H1 (cell line): Measurements from ENCODE around the gene C2orf72. TPM values are rescaled to one million over a fixed set of nuclear protein-coding genes. Genes with fewer than 3 reads are reported as not detected.

ENCODE experiments used
- CTCF ChIA-PET: fragments of 300-600 bp; sonication (Branson Sonifier 250); formaldehyde crosslinking; loops from one replicate; lab custom pipeline; 2021; ENCODE audit not compliant: partially characterized antibody; lab: Charles Lee
- POLR2A ChIA-PET: fragments of 300-600 bp; sonication (Branson Sonifier 250); formaldehyde crosslinking; loops from one replicate; lab custom pipeline; 2021; ENCODE audit warnings: inconsistent platforms; ENCODE audit not compliant: partially characterized antibody; lab: Charles Lee
- DNase-seq, 2 experiments: peaks; one replicate each; pipeline versions ENCODE4 v3.0.0 to v3.0.0-alpha.2; 2010 to 2022; ENCODE audit warnings: low spot score in 2 of 2, low read depth in 1 of 2, mixed read lengths in 1 of 2
- FAIRE-seq: peaks from 2 replicates; lab custom pipeline; 2011; peaks lifted over from hg19 to GRCh38; lab: Jason Lieb, UNC
- H2AFZ ChIP-seq: 2 replicates; pipeline ENCODE4 v1.8.1; 2012; ENCODE audit warnings: low read length, inconsistent platforms
- H2AK5ac ChIP-seq: 2 replicates; pipeline ENCODE4 v1.6.1; 2013; ENCODE audit warnings: low read depth, low read length
- H2BK120ac ChIP-seq: replicated peaks from 2 replicates; pipeline ENCODE3; 2013; ENCODE audit warnings: low read depth, low read length, inconsistent platforms
- H2BK12ac ChIP-seq: 2 replicates; pipeline ENCODE4 v1.6.1; 2013; ENCODE audit warnings: low read depth, low read length
- H2BK15ac ChIP-seq: 2 replicates; pipeline ENCODE4 v1.6.1; 2013; ENCODE audit warnings: low read length
- H2BK20ac ChIP-seq: 2 replicates; pipeline ENCODE4 v1.6.1; 2013; ENCODE audit warnings: low read length
- H2BK5ac ChIP-seq: 2 replicates; pipeline ENCODE4 v1.6.1; 2013; ENCODE audit warnings: low read depth, low read length
- H3K14ac ChIP-seq: 2 replicates; pipeline ENCODE4 v1.6.1; 2013; ENCODE audit warnings: inconsistent platforms; ENCODE audit not compliant: insufficient read length
- H3K18ac ChIP-seq: 2 replicates; pipeline ENCODE4 v1.6.1; 2013; ENCODE audit warnings: low read length; ENCODE audit errors: extremely low read depth
- H3K23ac ChIP-seq: 2 replicates; pipeline ENCODE4 v1.6.1; 2013; ENCODE audit warnings: inconsistent platforms; ENCODE audit not compliant: insufficient read length
- H3K23me2 ChIP-seq: 2 replicates; pipeline ENCODE4 v1.6.1; 2013; ENCODE audit warnings: low read depth, low read length
- H3K27ac ChIP-seq: 2 replicates; pipeline ENCODE4 v1.6.1; 2011; ENCODE audit warnings: low read depth, low read length, inconsistent platforms
- H3K27me3 ChIP-seq, 4 experiments: replicated peaks in 1 of 4; 1 replicate in 1 of 4; 2 replicates in 3 of 4; pipeline versions ENCODE4 v1.6.1 to v1.8.1; 2011 to 2013; ENCODE audit warnings: low read length in 3 of 4, mild to moderate bottlenecking in 3 of 4, inconsistent platforms in 2 of 4, mixed read lengths in 2 of 4, moderate library complexity in 1 of 4; ENCODE audit not compliant: control insufficient read depth in 3 of 4, insufficient read depth in 3 of 4; ENCODE audit errors: extremely low read depth in 1 of 4
- H3K36me3 ChIP-seq, 4 experiments: 2 replicates each; pipeline versions ENCODE4 v1.6.1 to v1.8.1; 2011 to 2013; ENCODE audit warnings: mild to moderate bottlenecking in 4 of 4, low read length in 3 of 4, moderate library complexity in 2 of 4, control low read depth in 1 of 4, inconsistent platforms in 1 of 4; ENCODE audit not compliant: insufficient read depth in 4 of 4, control insufficient read depth in 2 of 4
- H3K4ac ChIP-seq: replicated peaks from 2 replicates; pipeline ENCODE3; 2013; ENCODE audit warnings: low read length, low read depth, mixed read lengths, inconsistent platforms; ENCODE audit not compliant: insufficient read length
- H3K4me1 ChIP-seq, 4 experiments: replicated peaks in 1 of 4; 1 replicate in 1 of 4; 2 replicates in 3 of 4; pipeline versions ENCODE4 v1.6.1 to v1.8.1; 2011 to 2013; ENCODE audit warnings: low read length in 3 of 4, inconsistent platforms in 2 of 4, mixed read lengths in 1 of 4; ENCODE audit not compliant: insufficient read depth in 4 of 4, control insufficient read depth in 3 of 4
- H3K4me2 ChIP-seq, 2 experiments: 2 replicates each; pipeline versions ENCODE4 v1.6.1 to v1.8.1; 2011 to 2013; ENCODE audit warnings: low read depth in 2 of 2, low read length in 2 of 2, control low read depth in 1 of 2, inconsistent platforms in 1 of 2, mild to moderate bottlenecking in 1 of 2; ENCODE audit not compliant: insufficient read depth in 1 of 2
- H3K4me3 ChIP-seq, 4 experiments: fragments of 200-600, 300-600 bp in 1 of 4; sonication (generic), shearing (Covaris generic), sonication (Bioruptor Twin) in 1 of 4; 2 replicates each; pipeline versions ENCODE4 v1.5.1 to v1.8.1; 2011 to 2016; ENCODE audit warnings: low read length in 4 of 4, low read depth in 3 of 4, control low read depth in 2 of 4, inconsistent platforms in 2 of 4, mild to moderate bottlenecking in 2 of 4, mixed read lengths in 1 of 4, moderate library complexity in 1 of 4; ENCODE audit not compliant: insufficient read depth in 2 of 4; ENCODE audit errors: extremely low read depth in 1 of 4
- H3K56ac ChIP-seq: replicated peaks from 2 replicates; pipeline ENCODE3; 2013; ENCODE audit warnings: low read depth, mild to moderate bottlenecking, mixed read lengths, low read length, inconsistent platforms; ENCODE audit not compliant: insufficient read length
- H3K79me1 ChIP-seq: 2 replicates; pipeline ENCODE4 v1.6.1; 2013; ENCODE audit warnings: low read depth, low read length, control low read depth
- H3K79me2 ChIP-seq, 2 experiments: 2 replicates each; pipeline versions ENCODE4 v1.6.1 to v1.8.1; 2012 to 2013; ENCODE audit warnings: low read length in 2 of 2, mild to moderate bottlenecking in 2 of 2, inconsistent platforms in 1 of 2; ENCODE audit not compliant: insufficient read depth in 2 of 2, control insufficient read depth in 1 of 2
- H3K9ac ChIP-seq, 4 experiments: replicated peaks in 1 of 4; 1 replicate in 1 of 4; 2 replicates in 3 of 4; pipeline versions ENCODE4 v1.6.1 to v1.8.1; 2011 to 2013; ENCODE audit warnings: low read depth in 3 of 4, low read length in 3 of 4, control low read depth in 2 of 4, mild to moderate bottlenecking in 2 of 4, moderate library complexity in 2 of 4, inconsistent platforms in 1 of 4; ENCODE audit errors: extremely low read depth in 1 of 4
- H3K9me3 ChIP-seq, 2 experiments: 2 replicates each; pipeline versions ENCODE4 v1.6.1 to v1.8.1; 2012 to 2013; ENCODE audit warnings: mild to moderate bottlenecking in 2 of 2, moderate library complexity in 2 of 2, control low read depth in 1 of 2, inconsistent platforms in 1 of 2, low read depth in 1 of 2, low read length in 1 of 2, mixed read lengths in 1 of 2; ENCODE audit not compliant: insufficient read depth in 2 of 2
- H4K20me1 ChIP-seq, 2 experiments: replicated peaks in 1 of 2; 2 replicates each; pipeline versions ENCODE3 to v1.8.1; 2011 to 2013; ENCODE audit warnings: inconsistent platforms in 2 of 2, low read length in 2 of 2, mild to moderate bottlenecking in 1 of 2; ENCODE audit not compliant: insufficient read depth in 2 of 2, control insufficient read depth in 1 of 2
- H4K5ac ChIP-seq: 2 replicates; pipeline ENCODE4 v1.6.1; 2013; ENCODE audit warnings: low read length, low read depth, mixed read lengths, inconsistent platforms; ENCODE audit not compliant: insufficient read length
- H4K8ac ChIP-seq: 2 replicates; pipeline ENCODE4 v1.8.0; 2013; ENCODE audit warnings: mild to moderate bottlenecking, moderate library complexity, low read length, inconsistent platforms; ENCODE audit not compliant: insufficient read depth; ENCODE audit errors: extremely low read depth
- H4K91ac ChIP-seq: replicated peaks from 2 replicates; pipeline ENCODE3; 2013; ENCODE audit warnings: low read length, mixed read lengths, inconsistent platforms; ENCODE audit not compliant: insufficient read length
- ATF3 ChIP-seq: IDR thresholded peaks from 2 replicates; pipeline ENCODE4 v1.6.1; 2011; ENCODE audit warnings: low read depth, mild to moderate bottlenecking, low read length; ENCODE audit not compliant: insufficient read depth
- CBX5 ChIP-seq: fragments of 300-800, 300-1000 bp; sonication (generic); IDR thresholded peaks from 2 replicates; pipeline ENCODE4 v1.7.1; 2016; ENCODE audit warnings: antibody characterized with exemption, low read length, low read depth
- CBX8 ChIP-seq: fragments of 300-800, 300-1000 bp; sonication (generic); IDR thresholded peaks from 2 replicates; pipeline ENCODE4 v1.7.1; 2016; ENCODE audit warnings: low read depth, low read length, borderline replicate concordance
- RFX5 ChIP-seq: IDR thresholded peaks from 2 replicates; pipeline ENCODE4 v1.6.1; 2011; ENCODE audit warnings: low read depth, low read length, improper control_type of control experiment, borderline replicate concordance
- TAF1 ChIP-seq: IDR thresholded peaks from 2 replicates; pipeline ENCODE4 v1.6.1; 2011; ENCODE audit warnings: mild to moderate bottlenecking, low read depth, low read length
- WGBS, 2 experiments: shearing (Covaris generic) in 1 of 2; methylation state at CpG; one replicate each; pipeline versions ENCODE4 v1.1.6 to v1.1.7; 2013 to 2015; ENCODE audit warnings: low lambda C conversion rate in 2 of 2, mixed read lengths in 2 of 2, inconsistent platforms in 1 of 2, low coverage in 1 of 2, missing lambda C conversion rate in 1 of 2; ENCODE audit not compliant: insufficient replicate concordance in 2 of 2, insufficient coverage in 1 of 2, insufficient read length in 1 of 2; ENCODE audit errors: extremely low coverage in 1 of 2, missing lambda C conversion rate in 1 of 2; 5-methylcytosine and 5-hydroxymethylcytosine counted together
- polyA plus RNA-seq, 7 experiments: library from polyadenylated mRNA; depleted of rRNA in 3 of 7; stranded (reverse) in 5 of 7; unstranded in 2 of 7; fragments of >200 nt in 5 of 7; fragments of 200-250 nt in 2 of 7; gene quantifications; 1 replicate in 5 of 7; 2 replicates in 1 of 7; 4 replicates in 1 of 7; pipeline versions ENCODE4 v1.2.1 to v1.2.3, GENCODE V29; 2011 to 2013; ENCODE audit warnings: missing spikeins in 2 of 7, mixed read lengths in 2 of 7
- total RNA-seq: library from RNA; stranded (reverse); fragmentation: NEBNext Ultra II Directional; extraction: Animal tissue kit (Norgen Biotek cat#: 25700); gene quantifications from 2 replicates; pipeline ENCODE4 v1.2.1, GENCODE V29; 2021

Gene C2orf72
- total and polyA plus RNA-seq, 2 of the 8 experiments (the other 6 are each of a cell fraction or from before 2014, with no cell fraction given) = 1.1 to 1.7 TPM

GRCh38 chr2:231018184-231018583, 19.1 kb upstream of the C2orf72 start:
- Histone ChIP-seq H2BK12ac (no peak overlapping the region), H2BK15ac (no peak overlapping the region), H3K4me1 (peaks cover 0 to 8% (median 5%) of the 10 kb centered on the region in 4 experiments; a peak in 5 of 7 replicates), H4K91ac (no peak overlapping the region), H3K9me3 (no peaks in the 10 kb centered on the region), H3K4me2 (no peak overlapping the region), H2BK120ac (no peak overlapping the region), H3K79me1 (no peaks in the 10 kb centered on the region), H2BK20ac (no peak overlapping the region), H2BK5ac (no peak overlapping the region), H3K9ac (no peak overlapping the region)
- no peak for DNase-seq
- no peak for TF ChIP-seq ATF3
- TF ChIP-seq CBX5 = no peak
- TF ChIP-seq CBX8 = no peak
- no peak for TF ChIP-seq RFX5
- TF ChIP-seq TAF1 = no peak
- TF ChIP-seq, all 59 proteins: peak for 0
- CTCF ChIA-PET = interaction anchor here (0.9 to 1.4 kb wide), 3 partner anchors 11 to 278 kb away, joined by 3 to 4 read pairs (median 3); no protein-coding TSS in a partner anchor
- H3K18ac ChIP-seq = no peak overlapping the region
- H3K79me2 ChIP-seq = no peaks in the 10 kb centered on the region
- H3K4ac ChIP-seq = no peak overlapping the region
- H4K8ac ChIP-seq = no peak overlapping the region
- no peak overlapping the region for H4K5ac ChIP-seq
- 0 out of 2 replicates have a peak, but pooled peaks cover 3% of the 10 kb centered on the region for H3K23me2 ChIP-seq
- H3K27me3 ChIP-seq = no peaks in the 10 kb centered on the region; a peak in 1 of 7 replicates
- H4K20me1 ChIP-seq = no peaks in the 10 kb centered on the region
- FAIRE-seq = no peak
- H2AK5ac ChIP-seq = no peak overlapping the region
- no peak overlapping the region for H2AFZ ChIP-seq
- no peaks in the 10 kb centered on the region for H3K36me3 ChIP-seq
- no peak overlapping the region for H3K27ac ChIP-seq
- H3K56ac ChIP-seq = no peak overlapping the region
- H3K4me3 ChIP-seq = no peak overlapping the region
- no peak overlapping the region for H3K23ac ChIP-seq
- WGBS, 2 experiments = 91% methylated on average over 3 of the region's 3 CpGs; no CpG with 5 or more reads in 1 of the 2 experiments
- H3K14ac ChIP-seq = no peak overlapping the region
- POLR2A ChIA-PET = no interaction called here
